ENCODE measurements around the gene ADAM11.

Gene ADAM11

DNA sequence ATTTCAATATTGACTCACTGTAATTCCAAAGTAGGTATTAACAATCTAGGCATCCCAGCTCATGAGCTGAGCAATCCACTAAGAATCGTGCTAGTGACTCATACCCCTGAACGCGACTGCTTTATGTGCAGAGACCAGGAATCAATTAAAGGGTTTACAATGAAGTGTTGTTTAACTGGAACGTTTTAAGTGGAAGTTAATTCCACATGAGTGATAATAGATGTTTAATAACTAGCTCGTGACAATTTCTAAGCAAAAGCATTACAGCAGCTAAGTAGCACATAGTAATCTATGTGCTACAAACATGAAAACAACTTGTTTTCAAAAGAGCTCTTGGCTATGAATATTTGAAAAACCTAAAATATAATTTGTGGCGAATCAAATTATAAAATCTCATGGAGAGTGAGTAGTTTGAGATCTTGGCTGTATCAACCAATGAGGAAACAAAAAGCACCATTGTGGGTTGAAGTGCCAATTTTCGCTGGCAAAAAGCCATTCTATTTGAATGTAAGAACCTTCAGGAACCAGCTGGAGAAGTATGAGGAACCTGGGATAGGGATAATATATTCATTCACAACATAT, 61.9 kb downstream of the ADAM11 start (continued):
- TF ChIP-seq, protein P1, sequence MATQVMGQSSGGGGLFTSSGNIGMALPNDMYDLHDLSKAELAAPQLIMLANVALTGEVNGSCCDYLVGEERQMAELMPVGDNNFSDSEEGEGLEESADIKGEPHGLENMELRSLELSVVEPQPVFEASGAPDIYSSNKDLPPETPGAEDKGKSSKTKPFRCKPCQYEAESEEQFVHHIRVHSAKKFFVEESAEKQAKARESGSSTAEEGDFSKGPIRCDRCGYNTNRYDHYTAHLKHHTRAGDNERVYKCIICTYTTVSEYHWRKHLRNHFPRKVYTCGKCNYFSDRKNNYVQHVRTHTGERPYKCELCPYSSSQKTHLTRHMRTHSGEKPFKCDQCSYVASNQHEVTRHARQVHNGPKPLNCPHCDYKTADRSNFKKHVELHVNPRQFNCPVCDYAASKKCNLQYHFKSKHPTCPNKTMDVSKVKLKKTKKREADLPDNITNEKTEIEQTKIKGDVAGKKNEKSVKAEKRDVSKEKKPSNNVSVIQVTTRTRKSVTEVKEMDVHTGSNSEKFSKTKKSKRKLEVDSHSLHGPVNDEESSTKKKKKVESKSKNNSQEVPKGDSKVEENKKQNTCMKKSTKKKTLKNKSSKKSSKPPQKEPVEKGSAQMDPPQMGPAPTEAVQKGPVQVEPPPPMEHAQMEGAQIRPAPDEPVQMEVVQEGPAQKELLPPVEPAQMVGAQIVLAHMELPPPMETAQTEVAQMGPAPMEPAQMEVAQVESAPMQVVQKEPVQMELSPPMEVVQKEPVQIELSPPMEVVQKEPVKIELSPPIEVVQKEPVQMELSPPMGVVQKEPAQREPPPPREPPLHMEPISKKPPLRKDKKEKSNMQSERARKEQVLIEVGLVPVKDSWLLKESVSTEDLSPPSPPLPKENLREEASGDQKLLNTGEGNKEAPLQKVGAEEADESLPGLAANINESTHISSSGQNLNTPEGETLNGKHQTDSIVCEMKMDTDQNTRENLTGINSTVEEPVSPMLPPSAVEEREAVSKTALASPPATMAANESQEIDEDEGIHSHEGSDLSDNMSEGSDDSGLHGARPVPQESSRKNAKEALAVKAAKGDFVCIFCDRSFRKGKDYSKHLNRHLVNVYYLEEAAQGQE (tag by site-specific recombination; IDR thresholded peaks at IDR 0.05) = no peak
- no peak for TF ChIP-seq YY2 (tag by site-specific recombination; IDR thresholded peaks at IDR 0.05)
- TF ChIP-seq, protein P2, sequence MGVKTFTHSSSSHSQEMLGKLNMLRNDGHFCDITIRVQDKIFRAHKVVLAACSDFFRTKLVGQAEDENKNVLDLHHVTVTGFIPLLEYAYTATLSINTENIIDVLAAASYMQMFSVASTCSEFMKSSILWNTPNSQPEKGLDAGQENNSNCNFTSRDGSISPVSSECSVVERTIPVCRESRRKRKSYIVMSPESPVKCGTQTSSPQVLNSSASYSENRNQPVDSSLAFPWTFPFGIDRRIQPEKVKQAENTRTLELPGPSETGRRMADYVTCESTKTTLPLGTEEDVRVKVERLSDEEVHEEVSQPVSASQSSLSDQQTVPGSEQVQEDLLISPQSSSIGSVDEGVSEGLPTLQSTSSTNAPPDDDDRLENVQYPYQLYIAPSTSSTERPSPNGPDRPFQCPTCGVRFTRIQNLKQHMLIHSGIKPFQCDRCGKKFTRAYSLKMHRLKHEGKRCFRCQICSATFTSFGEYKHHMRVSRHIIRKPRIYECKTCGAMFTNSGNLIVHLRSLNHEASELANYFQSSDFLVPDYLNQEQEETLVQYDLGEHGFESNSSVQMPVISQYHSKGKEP (tag by site-specific recombination; IDR thresholded peaks at IDR 0.05) = peak; percentile 83; the same call in 1 of the 2 replicates
- peak; percentile 90 for TF ChIP-seq BCL11B (tag by site-specific recombination; IDR thresholded peaks at IDR 0.05; ENCODE audit: low read depth)
- TF ChIP-seq, protein P3, sequence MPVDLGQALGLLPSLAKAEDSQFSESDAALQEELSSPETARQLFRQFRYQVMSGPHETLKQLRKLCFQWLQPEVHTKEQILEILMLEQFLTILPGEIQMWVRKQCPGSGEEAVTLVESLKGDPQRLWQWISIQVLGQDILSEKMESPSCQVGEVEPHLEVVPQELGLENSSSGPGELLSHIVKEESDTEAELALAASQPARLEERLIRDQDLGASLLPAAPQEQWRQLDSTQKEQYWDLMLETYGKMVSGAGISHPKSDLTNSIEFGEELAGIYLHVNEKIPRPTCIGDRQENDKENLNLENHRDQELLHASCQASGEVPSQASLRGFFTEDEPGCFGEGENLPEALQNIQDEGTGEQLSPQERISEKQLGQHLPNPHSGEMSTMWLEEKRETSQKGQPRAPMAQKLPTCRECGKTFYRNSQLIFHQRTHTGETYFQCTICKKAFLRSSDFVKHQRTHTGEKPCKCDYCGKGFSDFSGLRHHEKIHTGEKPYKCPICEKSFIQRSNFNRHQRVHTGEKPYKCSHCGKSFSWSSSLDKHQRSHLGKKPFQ (tag by site-specific recombination; IDR thresholded peaks at IDR 0.05) = peak; percentile 52; the same call in 1 of the 2 replicates
- no peak for TF ChIP-seq HOXC10 (CRISPR knock-in tag; IDR thresholded peaks at IDR 0.05)
- TF ChIP-seq, protein P4, sequence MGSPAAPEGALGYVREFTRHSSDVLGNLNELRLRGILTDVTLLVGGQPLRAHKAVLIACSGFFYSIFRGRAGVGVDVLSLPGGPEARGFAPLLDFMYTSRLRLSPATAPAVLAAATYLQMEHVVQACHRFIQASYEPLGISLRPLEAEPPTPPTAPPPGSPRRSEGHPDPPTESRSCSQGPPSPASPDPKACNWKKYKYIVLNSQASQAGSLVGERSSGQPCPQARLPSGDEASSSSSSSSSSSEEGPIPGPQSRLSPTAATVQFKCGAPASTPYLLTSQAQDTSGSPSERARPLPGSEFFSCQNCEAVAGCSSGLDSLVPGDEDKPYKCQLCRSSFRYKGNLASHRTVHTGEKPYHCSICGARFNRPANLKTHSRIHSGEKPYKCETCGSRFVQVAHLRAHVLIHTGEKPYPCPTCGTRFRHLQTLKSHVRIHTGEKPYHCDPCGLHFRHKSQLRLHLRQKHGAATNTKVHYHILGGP (tag by site-specific recombination; IDR thresholded peaks at IDR 0.05) = no peak
- TF ChIP-seq ZNF624 (tag by site-specific recombination; IDR thresholded peaks at IDR 0.05) = no peak
- no peak for TF ChIP-seq ZNF585B (tag by site-specific recombination; IDR thresholded peaks at IDR 0.05)
- TF ChIP-seq MEIS1 (CRISPR knock-in tag; IDR thresholded peaks at IDR 0.05; ENCODE audit: borderline replicate concordance) = no peak
- TF ChIP-seq BCL11A (tag by site-specific recombination; IDR thresholded peaks at IDR 0.05; ENCODE audit: low read depth) = peak; percentile 89
- TF ChIP-seq ZNF514 (tag by site-specific recombination; IDR thresholded peaks at IDR 0.05) = no peak
- peak; percentile 65; the same call in 1 of the 2 replicates for TF ChIP-seq GFI1B (tag by site-specific recombination; IDR thresholded peaks at IDR 0.05)
- TF ChIP-seq GLI4 (tag by site-specific recombination; IDR thresholded peaks at IDR 0.05) = no peak
- no peak for TF ChIP-seq ZNF677 (tag by site-specific recombination; IDR thresholded peaks at IDR 0.05)
- TF ChIP-seq ZNF112 (tag by site-specific recombination; IDR thresholded peaks at IDR 0.05) = no peak
- 0 out of 2 replicates have a peak, but pooled peaks have one; percentile 27 for TF ChIP-seq ZNF146 (tag by site-specific recombination; IDR thresholded peaks at IDR 0.05)
- TF ChIP-seq KLF1 (tag by site-specific recombination; IDR thresholded peaks at IDR 0.05) = peak; percentile 56
- TF ChIP-seq ZNF670 (tag by site-specific recombination; IDR thresholded peaks at IDR 0.05; ENCODE audit: low read depth) = no peak
- TF ChIP-seq ZXDB (tag by site-specific recombination; IDR thresholded peaks at IDR 0.05) = peak; percentile 66
- TF ChIP-seq HOXD13 (CRISPR knock-in tag; IDR thresholded peaks at IDR 0.05; ENCODE audit: borderline replicate concordance) = no peak
- TF ChIP-seq, protein P5, sequence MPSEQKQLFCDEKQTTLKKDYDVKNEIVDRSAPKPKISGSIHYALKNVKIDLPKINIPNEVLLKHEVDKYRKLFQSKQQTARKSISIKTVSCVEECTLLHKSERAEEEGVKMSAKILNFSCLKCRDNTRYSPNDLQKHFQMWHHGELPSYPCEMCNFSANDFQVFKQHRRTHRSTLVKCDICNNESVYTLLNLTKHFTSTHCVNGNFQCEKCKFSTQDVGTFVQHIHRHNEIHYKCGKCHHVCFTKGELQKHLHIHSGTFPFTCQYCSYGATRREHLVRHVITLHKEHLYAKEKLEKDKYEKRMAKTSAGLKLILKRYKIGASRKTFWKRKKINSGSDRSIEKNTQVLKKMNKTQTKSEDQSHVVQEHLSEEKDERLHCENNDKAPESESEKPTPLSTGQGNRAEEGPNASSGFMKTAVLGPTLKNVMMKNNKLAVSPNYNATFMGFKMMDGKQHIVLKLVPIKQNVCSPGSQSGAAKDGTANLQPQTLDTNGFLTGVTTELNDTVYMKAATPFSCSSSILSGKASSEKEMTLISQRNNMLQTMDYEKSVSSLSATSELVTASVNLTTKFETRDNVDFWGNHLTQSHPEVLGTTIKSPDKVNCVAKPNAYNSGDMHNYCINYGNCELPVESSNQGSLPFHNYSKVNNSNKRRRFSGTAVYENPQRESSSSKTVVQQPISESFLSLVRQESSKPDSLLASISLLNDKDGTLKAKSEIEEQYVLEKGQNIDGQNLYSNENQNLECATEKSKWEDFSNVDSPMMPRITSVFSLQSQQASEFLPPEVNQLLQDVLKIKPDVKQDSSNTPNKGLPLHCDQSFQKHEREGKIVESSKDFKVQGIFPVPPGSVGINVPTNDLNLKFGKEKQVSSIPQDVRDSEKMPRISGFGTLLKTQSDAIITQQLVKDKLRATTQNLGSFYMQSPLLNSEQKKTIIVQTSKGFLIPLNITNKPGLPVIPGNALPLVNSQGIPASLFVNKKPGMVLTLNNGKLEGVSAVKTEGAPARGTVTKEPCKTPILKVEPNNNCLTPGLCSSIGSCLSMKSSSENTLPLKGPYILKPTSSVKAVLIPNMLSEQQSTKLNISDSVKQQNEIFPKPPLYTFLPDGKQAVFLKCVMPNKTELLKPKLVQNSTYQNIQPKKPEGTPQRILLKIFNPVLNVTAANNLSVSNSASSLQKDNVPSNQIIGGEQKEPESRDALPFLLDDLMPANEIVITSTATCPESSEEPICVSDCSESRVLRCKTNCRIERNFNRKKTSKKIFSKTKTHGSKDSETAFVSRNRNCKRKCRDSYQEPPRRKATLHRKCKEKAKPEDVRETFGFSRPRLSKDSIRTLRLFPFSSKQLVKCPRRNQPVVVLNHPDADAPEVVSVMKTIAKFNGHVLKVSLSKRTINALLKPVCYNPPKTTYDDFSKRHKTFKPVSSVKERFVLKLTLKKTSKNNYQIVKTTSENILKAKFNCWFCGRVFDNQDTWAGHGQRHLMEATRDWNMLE (tag by site-specific recombination; conservative IDR thresholded peaks at IDR 0.05; ENCODE audit: low read depth) = peak; percentile 22; the same call in 1 of the 2 replicates
- TF ChIP-seq KLF8 (tag by site-specific recombination; IDR thresholded peaks at IDR 0.05) = peak; percentile 81
- no peak for TF ChIP-seq ZNF311 (tag by site-specific recombination; IDR thresholded peaks at IDR 0.05; ENCODE audit: borderline replicate concordance)
- no peak for TF ChIP-seq ZNF777 (tag by site-specific recombination; IDR thresholded peaks at IDR 0.05; ENCODE audit: borderline replicate concordance)
- TF ChIP-seq ZNF202 (tag by site-specific recombination; IDR thresholded peaks at IDR 0.05; ENCODE audit: borderline replicate concordance) = no peak
